ENCODE data around the gene RTEL1.
"Not testable (repeated sequence)": the region's sequence is repeated elsewhere in the genome, so short reads cannot be mapped to it uniquely, and the experiment has no call there.

Gene RTEL1

GRCh38 chr20:63730189-63730733 is 72.1 kb downstream of the RTEL1 start:
- FAIRE-seq, result not testable (repeated sequence)

GRCh38 chr20:63731410-63731809 is 73.3 kb downstream of the RTEL1 start:
- FAIRE-seq, result no peak

- FAIRE-seq, result no peak
These were observed 74.3 kb downstream of the RTEL1 start for GRCh38 chr20:63732118-63733095.

- FAIRE-seq, result no peak
These were observed 75.0 kb downstream of the RTEL1 start for GRCh38 chr20:63733117-63733516.

- FAIRE-seq, result no peak
These were observed 75.5 kb downstream of the RTEL1 start for GRCh38 chr20:63733579-63734081.

GRCh38 chr20:63734111-63734945 is 76.2 kb downstream of the RTEL1 start:
- FAIRE-seq, result no peak

GRCh38 chr20:63734946-63735858 is 77.1 kb downstream of the RTEL1 start:
- FAIRE-seq, result no peak

- FAIRE-seq, result no peak
These were observed 78.0 kb downstream of the RTEL1 start, which contains the start of gene LIME1 for GRCh38 chr20:63735859-63736718. Gene LIME1, plus strand, starts transcription at chr20:63736664. Its CDS starts 886 bp downstream, at chr20:63737550.

- FAIRE-seq, result no peak
These were observed 79.0 kb downstream of the RTEL1 start for GRCh38 chr20:63736893-63737694.

GRCh38 chr20:63737695-63737944 is 79.5 kb downstream of the RTEL1 start:
- FAIRE-seq, result no peak

GRCh38 chr20:63737945-63738686 is 80.0 kb downstream of the RTEL1 start:
- no peak for FAIRE-seq

GRCh38 chr20:63738687-63739129 is 80.6 kb downstream of the RTEL1 start:
- no peak for FAIRE-seq

GRCh38 chr20:63739130-63740069 is 81.3 kb downstream of the RTEL1 start, which contains the start of gene SLC2A4RG:
Gene SLC2A4RG, plus strand, starts transcription at chr20:63739776. Its CDS starts 137 bp downstream, at chr20:63739913.
- no peak for FAIRE-seq

GRCh38 chr20:63740070-63740626 is 82.0 kb downstream of the RTEL1 start:
- no peak for FAIRE-seq

- no peak for FAIRE-seq
These were observed 82.7 kb downstream of the RTEL1 start for GRCh38 chr20:63740627-63741353.

- FAIRE-seq, result no peak
These were observed 83.2 kb downstream of the RTEL1 start for GRCh38 chr20:63741354-63741675.
